Mucosa of gallbladder (tissue), 1 donor: ENCODE results near the gene RALGAPA2. TPM values are rescaled to one million over a fixed set of nuclear protein-coding genes. Genes with fewer than 3 reads are reported as not detected.

Experiments
- DNase-seq: peaks from one replicate; pipeline ENCODE4 v3.0.0-alpha.2; 2020; ENCODE audit warnings: low spot score
- total RNA-seq: library from RNA; stranded (reverse); gene quantifications from one replicate; pipeline ENCODE4 v1.2.1, GENCODE V29; 2021
- donor health status: DM: no; HTN: no; CAD: no.

Gene RALGAPA2
- total RNA-seq, result 76.9 TPM

DNA sequence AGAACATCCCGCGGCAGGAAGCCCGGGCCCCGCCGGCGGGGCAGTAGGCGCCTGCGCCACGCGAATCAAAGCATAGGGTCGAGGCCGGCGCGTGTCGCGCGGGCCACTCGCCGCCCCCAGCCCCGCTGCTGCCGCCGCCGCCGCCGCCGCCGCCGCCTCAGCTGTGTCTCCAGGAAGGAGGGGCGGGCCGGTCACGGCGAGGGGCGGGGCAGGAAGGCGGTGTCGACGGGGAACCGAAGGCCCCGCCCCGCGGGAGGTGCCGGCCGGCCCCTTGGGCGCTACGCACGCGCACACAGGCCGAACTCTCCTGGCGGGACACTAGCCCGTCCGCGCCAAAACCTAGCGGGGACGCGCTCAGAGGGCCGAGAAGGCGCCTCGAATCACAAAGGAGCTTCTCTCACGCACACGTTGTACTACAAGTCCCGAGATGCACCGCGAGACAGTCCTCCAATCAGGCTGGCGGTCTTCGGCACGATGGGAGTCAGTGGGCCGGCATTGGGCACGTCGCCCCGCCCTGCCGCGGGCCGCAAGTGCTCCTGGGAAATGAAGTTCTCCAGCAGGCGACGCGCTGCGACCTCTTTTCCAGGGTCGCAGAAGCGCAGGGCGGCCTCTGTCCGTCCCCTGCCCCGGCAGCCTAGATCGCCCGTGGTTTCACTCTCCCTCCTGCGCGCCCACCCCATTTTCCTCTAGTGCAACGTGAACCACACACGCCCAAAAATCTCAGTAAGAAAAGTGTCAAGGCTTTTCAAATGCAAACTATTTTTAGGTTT is at the start of gene RALGAPA2:
Gene RALGAPA2, minus strand, starts transcription at position 171 of the 770 bp plus-strand sequence. Its CDS starts 164 bp downstream, at position 7.
- DNase-seq, result peak; percentile 97

DNA sequence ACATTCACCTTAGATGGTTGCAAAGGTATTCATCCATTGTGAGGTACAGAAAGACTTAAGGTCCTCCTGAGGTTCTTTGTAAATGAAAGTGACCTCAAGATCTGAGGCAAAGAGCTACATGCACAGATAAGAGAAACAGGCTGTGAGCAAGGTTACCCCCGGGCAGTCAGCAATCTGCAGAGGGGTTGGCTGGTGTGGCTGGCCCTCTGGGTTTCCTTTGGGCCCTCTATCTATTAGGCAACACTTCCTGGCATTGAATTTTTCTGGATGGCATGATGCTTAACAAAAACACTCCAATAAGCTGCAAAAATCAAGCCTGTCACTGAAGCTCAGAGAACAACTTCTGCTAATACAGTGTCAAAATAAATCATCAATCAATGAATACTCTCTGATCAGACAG is 48.9 kb upstream of the RALGAPA2 start:
- no peak for DNase-seq

DNA sequence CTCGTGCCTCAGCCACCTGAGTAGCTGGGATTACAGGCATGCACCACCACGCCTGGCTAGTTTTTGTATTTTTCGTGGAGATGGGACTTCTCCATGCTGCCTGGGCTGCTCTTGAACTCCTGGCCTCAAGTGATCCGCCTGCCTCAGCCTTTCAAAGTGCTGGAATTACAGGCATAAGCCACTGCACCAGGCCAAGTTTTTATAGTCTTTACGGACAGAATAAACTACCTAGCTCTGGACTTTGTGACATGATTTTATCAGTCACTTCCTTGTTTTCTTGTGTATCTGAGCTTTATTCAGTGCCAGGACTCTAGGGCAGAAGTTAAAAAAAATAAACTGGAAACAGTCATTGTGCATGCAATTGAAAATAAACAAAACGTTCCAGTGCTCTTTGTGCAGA is 46.7 kb upstream of the RALGAPA2 start:
- DNase-seq, result peak; percentile 21

DNA sequence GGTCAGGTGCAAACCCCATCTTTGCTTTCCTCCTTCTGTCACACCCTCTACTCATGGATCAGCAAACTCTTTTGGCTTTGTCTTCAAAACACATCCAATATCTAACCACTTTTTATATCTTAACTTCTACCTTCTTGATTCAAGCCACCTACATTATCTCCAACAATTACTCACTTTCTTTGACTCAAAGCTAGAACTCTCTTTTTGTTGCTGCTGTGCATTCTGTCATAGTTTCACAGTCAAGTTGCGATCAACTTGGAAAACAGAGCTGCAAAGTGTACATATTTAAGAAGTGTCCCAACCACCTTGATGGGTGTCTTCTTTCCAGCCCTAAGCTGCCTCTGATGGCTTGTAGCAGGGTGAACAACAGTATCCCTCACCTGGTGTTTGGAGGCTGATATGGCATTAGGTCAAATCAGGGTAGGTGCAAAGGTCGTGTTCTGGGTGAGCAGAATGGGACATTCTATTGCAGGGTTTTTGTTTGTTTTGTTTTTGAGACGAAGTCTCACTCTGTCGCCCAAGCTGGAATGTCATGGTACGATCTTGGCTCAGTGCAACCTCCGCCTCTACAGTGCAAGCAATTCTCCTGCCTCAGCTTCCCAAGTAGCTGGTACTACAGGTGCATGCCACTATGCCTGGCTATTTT is 43.4 kb upstream of the RALGAPA2 start:
- no peak for DNase-seq

DNA sequence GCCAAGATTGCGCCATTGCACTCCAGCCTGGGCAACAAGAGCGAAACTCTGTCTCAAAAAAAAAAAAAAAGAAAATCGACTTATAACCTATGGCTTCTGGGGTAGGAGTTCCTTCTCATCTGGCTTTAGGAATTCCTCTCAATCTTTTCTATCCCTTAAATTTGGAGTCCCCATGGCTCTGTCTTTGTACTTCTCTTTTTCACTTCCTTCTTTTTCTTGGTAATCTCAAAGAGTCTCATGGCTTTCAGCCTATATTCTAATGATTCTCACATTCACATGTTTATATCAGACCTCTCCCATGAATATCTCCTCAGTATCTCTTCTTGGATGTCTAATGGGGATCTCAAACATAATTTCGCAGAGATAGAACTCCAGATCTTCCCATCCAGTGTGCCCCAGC is 42.8 kb upstream of the RALGAPA2 start:
- no peak for DNase-seq

DNA sequence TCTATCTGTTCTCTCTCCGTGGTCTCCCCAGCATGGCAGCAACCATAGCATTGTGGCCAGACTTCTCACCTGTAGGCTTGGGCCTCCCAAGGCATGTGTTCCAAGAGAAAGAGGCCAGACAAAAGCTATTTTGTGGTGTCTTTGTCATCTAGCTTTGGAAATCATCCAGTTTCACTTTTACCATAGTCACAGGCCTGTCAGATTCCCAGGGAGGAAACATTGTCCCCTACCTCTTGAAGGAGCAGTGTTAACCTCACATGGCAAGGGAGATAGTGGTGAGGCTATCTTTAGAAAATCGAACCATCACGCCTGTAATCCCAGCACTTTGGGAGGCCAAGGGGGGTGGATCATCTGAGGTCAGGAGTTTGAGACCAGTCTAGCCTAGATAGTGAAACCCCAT is 42.3 kb upstream of the RALGAPA2 start:
- DNase-seq, result no peak

DNA sequence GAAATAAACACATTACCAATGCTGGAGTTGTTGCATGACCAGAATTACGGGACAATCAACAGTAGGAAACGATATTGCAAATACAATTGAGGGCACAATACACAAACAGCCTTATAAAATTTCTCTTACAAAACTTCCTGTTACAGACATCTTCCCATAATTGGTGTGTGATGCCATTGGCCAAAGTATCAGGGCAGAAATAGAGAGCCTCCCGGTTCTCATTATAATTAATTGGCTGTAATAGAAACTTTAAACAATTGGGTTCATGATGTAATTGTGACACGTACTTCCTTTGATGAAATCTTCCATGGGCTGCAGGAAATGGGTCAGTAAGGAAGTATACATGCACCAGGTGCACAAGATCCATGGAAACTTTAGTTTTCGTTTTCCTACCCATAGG is 40.3 kb upstream of the RALGAPA2 start:
- no peak for DNase-seq

DNA sequence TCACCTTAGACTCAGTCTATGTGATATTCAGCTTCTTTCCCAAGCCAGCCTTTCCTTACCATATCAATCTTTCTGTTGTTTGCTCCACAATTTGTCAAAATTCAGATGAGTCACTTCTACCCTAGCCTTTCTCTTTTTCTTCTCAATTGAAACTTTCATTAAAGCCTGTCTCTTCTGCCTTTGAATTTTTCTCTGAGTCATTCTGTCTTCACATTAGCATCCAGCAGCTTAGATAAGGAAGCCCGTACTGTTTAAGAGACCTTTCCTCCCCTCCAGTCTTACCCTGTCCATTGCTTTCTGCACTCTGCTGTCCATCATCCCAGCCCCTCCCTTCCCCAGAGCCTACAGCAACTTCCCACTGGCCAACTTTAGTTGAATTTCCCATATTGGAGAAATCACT is 34.9 kb upstream of the RALGAPA2 start:
- DNase-seq, result no peak

DNA sequence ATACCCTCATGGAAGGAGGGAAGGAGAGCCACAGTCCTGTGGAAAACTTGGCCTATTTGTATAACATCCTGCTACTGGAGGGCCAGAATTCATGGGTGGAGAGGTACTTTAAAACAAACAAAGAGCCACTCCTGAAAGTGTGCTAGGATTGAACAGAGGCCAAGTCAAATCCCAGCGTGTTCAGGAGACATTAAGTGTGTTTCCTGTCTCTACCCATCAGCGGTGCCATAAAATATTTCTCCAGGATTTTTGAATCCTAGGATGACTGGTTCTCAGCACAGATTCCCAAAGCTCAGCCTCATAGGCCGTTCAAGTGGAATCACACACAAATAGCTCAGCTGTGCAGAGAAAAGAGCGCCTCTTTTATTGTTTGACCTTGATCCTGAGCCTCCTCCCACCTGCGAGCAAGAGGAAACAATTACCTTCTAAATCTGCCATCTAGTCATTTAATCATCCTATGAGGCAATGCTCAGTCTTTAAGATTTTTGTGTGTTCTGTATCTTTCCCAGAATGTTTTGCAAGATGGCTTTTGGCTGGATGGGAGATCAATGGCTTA is 31.8 kb upstream of the RALGAPA2 start:
- peak; percentile 10 for DNase-seq

DNA sequence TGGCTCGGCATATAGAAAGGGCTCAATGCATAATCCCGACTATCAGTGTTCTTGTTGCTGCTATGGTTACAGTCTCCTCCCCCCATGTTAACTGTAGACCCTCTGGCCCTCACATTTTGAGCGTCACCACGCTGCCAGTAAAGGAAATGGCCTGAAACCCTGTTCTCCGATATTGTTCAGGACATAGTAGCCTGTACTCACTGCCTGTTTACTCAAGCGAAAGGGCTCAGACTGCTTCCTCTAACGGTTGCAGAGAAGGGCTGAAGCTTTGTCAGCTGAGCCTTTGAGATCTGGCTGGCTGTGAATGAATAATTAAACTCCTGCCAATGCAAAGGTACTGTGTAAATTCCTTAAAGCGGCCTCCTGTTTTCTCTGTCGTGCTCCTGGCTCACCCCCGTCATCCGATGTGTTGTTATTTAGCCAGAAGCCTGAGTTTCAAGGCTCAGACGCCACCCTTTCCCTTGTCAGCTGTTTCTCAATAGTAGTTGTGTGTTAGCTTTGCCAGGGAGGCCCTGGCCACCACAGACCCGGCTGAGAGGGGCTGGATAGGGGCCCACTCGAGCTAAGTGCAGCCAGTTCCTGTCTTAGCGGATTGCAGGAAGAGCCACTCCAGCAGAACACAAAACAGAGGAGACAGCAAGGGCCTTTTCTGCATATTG is 31.2 kb upstream of the RALGAPA2 start:
- DNase-seq, result peak; percentile 55

DNA sequence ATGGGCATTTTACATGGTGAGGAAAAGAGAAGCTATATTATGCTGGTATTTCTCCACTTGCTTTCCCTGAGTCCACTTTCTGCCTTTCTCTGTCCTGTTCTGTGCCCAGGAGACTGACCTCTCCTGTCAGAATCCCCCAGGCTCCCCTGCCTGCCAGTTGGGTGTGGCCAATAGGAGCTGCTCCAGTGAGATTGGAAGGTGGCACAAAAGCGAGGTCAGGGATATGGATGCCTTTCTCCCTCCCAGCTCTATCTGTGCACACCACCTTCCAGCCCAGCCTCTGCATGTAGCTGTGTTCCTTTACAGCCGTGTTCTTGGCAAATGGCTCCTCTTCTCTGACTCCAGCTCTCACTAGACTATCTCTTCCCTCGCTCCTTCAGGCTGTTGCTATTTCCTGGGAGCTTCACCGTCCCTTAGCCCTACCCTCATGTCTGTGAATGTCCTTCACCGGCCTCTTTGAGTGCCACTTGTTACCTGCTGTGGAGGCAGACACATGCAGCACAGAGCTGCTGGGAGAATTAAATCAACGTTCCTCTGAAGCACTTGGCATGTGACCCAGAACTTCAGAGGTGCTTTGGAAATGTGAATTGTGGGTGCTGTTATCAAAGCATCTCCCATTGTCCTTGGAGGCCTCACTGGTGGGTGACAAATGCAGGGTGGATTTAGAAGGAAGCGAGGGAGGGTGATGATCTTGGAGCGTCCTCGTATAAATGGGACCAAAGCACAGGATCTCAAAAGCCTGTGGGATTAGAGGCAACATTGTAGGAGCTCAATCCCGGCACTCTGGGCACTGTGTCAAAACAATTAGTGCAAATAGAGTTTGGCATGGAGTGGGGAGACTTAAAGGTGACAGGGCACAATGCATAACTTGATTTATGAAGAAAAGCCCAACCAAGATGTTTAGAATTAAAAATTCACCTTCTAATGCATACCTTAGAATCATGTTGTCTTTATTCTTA is 28.9 kb upstream of the RALGAPA2 start:
- DNase-seq, result no peak

DNA sequence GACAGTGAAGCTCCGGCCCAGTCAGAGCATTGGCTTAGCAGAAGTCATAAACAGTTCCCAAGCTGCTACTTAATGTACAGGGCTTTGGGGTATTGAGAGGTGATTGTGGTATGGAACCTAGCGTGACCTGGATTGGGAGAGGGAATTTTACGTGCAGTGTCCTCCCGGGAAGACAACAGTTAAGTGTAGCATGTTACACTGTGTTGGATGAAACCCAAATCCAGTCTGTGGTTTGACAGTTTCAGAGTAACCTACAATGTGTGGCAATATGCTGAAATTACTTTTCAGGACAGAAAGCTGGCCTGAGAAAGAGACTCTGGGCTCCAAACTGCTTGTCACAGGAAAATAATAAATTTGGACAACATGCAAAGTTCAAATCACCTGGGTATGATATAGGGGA is 28.1 kb upstream of the RALGAPA2 start:
- DNase-seq, result no peak

DNA sequence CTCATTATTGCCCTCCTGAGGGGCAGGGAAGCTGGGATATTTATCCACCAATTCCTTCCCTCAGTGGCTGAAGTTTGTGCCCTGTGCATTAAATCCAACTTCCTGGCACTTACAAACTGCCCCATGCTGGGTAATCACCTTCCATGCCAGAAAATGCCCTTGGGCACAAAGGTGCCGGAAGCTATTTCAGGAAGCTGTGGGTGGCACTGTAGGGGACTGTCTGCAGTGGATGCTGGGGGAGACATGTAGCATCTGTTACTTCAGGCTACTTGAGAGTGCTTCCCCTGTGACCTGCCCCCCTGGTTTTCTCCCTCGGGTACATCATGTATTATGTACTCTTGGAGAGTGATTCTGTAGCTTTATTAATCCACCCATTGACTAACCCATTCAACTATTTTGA is 24.7 kb upstream of the RALGAPA2 start:
- DNase-seq, result no peak

DNA sequence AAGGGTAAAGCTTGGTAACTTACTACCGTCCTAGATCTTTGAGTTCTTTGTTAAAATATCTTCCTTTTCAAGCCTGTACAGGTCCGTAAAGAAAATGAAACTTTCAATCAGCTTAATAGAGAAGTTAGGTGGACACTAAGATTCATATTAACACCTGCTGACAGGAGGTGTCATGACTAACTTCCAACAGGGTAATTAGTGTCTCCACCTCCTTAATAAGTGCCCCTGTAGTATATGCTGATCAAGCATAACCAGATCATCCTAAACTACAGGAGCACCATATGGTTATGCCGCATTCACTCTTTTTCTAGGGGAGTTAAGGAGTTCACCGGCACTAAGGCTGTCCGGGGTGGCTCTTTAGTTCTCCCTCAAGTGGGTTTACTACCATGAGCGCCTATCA is 23.9 kb upstream of the RALGAPA2 start:
- DNase-seq, result no peak

DNA sequence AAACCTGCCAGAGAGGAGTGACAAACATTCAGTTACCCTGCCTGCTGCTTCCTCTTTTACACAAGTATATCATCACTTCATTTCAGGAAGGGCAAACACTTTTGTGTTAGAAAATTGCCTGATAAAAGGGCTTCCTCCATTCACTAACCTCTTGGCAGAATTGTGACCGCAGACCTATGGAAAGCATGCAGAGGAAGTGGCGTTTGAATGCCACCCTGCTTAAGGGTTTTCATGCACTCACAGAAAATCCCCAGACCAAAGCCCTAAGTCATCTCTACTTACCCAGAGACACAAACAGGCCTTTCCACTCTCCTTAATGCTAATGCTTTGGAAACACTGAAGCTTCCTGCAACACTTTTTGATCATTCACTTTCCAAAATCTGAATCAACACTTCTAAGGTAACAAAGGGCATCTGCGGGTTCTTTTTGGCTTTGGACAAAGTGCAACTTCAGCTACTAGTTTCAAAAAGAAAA is 22.1 kb upstream of the RALGAPA2 start:
- DNase-seq, result no peak

DNA sequence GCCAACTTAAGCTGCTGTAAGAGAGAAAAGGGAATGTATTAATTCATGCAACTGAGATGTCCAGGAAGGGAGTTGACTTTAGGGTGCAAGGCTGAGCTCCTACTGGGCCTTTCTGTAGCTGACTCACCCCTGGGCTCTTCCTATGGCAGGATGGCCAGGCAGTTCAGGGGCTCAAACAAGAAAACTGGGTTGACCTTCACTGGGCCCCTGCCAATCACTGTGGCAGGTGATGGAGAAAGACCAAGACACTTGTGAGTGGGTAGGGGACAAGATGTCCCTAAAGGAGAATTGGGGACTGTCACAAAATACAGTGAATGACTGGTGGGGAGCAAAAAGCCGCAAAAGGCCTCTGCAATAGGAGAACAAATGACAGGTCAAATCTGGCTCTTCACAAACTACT is 21.5 kb upstream of the RALGAPA2 start:
- no peak for DNase-seq

DNA sequence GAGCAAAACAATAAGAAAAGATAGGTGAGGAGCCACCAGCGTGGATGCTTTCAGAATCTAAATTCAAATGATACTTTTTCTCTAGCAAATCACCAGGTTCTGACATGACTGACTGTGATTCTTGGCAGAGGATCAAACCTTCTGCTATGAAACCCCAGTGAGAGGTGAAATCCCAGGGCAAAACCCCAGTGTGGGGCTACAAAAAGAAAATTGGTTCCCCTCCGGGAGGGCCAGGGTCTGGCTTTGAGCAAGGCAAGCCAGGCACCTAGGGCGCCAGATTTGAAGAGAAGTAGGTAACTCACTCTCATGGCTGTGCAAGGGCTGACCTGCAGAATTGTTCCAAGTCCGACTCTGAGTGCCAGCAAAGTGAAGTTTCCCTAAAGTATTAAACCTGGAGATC is 20.2 kb upstream of the RALGAPA2 start:
- no peak for DNase-seq

DNA sequence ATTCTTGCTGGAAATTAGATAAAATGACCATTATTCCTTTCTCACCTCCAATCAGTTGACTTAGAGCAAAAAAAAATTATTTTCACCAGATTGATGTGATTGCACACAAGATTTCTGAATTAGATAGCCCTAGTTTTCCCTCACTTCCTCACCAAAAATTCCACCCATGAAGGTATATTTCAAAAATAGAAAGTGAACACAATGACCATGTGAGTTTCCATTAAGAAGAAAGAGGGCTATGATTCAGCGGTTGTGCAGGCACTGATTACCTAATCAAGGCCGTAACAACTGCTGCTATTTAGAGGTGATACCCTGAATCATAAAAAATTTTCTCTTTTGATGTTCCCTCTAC is 19.5 kb upstream of the RALGAPA2 start:
- DNase-seq, result no peak

DNA sequence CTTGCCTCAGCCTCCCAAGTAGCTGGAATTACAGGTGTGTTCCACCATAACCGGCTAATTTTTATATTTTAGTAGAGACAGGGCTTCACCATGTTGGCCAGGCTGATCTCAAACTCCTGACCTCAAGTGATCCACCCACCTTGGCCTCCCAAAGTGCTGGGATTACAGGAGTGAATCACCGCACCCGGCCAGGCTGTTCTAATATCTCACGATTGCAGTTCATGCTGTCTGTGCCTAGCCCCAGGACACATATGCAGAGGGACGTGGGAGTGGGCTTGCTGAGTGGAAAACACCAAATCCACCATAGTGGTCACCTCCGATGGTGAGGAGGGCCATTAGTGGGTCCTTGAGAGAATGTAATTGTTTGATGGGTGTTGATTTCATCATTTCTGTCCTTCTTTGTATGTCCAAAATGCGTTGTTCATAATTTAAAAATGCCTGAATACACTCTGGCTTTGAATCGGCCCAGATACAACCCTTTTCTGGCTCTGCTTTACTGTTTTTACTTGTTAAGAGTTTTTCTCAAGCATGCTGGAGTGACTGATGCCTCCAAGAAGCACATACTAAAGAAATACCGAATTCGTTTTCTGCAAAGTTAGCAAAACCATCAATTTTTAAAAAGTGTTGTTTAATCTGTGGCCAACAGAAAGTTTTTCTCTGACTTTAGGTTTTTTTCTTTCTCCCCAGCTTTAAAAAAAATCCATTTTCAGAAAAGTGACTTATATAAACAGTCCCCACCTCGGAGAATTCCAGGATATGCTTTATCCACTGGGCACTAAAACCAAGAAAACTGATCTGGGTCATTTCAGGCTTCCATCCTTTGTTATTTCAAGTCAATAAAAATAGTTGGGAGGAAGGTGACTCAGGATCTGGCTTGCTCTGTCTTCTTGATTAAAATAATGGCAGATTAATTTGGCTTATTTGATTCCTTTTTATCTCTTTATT is 18.8 kb upstream of the RALGAPA2 start:
- no peak for DNase-seq

DNA sequence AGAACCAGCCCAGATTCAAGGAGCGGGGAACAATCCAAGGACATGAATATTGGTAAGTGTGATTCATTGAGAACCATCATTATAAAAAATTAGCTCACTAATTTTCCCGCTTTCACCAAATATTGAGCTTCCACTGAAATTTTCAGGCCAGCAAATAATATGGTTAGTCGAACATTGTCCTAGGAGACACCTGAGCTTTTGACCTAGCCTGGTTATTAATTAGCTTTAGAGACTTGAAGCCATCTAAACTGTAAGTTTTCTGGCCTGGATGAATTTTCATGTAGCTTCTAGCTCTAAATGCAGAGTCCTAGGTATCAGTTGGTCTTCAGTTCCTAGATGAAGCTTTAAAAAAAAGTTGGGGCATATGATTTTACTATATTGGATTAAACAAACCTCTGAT is 17.1 kb upstream of the RALGAPA2 start:
- DNase-seq, result no peak
